M059J (cell line): ENCODE measurements around the gene PRKCD. TPM values are rescaled to one million over a fixed set of nuclear protein-coding genes. Genes with fewer than 3 reads are reported as not detected.
"Not testable (repeated sequence)": the region's sequence is repeated elsewhere in the genome, so short reads cannot be mapped to it uniquely, and the experiment has no call there.

Experiments used
- DNase-seq: peaks from one replicate; pipeline ENCODE4 v3.0.0-alpha.2; 2012; ENCODE audit warnings: low read depth
- total RNA-seq: library from RNA; depleted of rRNA; stranded (reverse); fragments of >200 nt; shearing (Covaris generic); gene quantifications from 2 replicates; pipeline ENCODE4 v1.2.3, GENCODE V29; 2014

The PRKCD gene
- total RNA-seq, 1 experiment from 2014 or later, result 1.5 TPM

- DNase-seq, result no peak
These were observed 20.8 kb upstream of the PRKCD start for GRCh38 chr3:53139906-53140846.

DNA sequence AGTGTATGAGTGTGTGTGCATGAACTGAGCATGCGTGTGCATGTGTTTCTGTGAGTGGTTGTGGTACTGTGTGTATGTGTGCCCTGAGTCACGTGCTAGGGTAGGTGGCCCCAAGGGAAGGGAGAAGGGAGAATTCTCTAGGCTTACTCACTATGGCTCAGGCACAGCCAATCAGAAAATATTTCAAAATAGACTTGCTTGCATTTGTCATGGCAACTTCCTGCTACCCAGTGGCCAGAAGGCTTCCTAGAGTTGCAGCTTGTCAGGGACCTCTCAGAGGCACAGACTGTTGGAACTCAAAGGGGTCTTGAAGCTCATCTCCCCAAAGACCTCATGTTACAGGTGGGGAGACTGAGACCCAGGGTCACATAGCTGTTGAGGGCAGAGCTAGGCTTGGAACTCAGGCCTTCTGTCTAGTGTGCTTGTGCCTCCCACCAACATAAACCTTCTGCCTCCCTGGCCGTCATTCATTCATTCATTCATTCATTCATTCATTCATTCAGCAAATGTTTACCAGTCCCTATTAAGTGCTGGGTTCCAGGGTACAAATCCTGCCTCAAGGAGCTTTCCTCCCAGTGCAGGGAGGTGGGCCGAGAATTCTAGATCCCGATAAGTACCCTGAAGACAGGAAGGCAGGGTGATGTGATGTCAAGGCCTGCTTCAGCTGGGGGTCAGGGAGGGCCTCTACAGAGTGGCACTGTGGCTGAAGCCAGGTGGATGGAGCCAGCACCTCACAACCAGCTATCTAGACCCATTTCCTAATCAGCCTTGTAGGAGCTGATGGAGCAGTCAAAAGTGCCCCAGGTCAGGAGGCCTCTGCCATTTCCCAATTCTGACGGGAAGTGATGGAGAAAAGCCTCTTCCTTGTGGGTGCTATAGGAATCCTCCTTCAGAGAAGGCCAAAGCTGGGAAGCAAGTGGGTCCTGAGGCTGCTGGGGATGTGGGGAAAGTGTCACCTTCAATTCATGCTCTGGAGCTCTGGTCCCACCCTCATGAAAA is 19.9 kb upstream of the PRKCD start:
- peak; percentile 64 for DNase-seq

- DNase-seq, result no peak
These were observed 18.0 kb upstream of the PRKCD start for GRCh38 chr3:53142986-53143385.

GRCh38 chr3:53144446-53144845 is 16.6 kb upstream of the PRKCD start:
- no peak for DNase-seq

DNA sequence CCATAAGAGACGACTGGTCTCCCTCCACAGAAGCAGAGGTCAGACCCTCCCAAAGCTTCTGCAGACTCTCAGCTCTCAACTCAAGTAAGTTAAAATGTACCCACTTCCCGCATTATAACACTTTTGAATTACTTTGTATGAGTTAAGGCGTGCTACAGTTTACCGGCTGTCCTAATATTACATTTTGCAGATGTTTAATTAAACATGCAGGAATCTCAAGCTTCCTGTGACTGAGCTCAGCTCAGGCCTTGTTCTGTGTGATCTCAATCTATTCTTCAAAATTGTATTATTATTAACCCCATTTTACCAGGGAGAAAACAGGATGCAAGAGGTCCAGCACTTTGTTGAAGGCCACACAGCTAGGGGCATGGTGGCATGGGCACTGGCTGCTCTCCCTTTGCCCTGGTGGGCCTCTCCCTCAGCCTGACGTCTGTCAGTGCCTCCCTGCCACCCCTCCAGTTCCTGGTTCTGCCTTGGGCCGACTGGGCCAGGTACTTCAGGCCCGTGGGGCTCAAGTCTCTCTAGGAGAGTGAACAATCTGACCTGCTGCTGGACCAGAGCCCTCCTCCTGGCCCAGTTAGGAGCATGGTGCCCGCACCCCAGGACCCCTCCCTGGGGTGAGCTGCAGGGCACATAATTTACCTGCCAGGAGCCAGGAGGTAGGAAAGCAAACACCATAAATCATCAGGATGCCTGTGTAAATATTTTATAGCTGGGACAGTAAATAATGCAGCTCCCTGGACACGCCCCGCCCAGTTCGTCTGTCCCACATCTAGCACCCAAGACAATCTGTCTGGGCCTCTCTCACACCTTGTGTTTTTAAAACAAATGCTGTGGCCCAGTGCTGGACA is 15.9 kb upstream of the PRKCD start:
- DNase-seq, result no peak

GRCh38 chr3:53145713-53146080 is 15.3 kb upstream of the PRKCD start:
- DNase-seq, result no peak

DNA sequence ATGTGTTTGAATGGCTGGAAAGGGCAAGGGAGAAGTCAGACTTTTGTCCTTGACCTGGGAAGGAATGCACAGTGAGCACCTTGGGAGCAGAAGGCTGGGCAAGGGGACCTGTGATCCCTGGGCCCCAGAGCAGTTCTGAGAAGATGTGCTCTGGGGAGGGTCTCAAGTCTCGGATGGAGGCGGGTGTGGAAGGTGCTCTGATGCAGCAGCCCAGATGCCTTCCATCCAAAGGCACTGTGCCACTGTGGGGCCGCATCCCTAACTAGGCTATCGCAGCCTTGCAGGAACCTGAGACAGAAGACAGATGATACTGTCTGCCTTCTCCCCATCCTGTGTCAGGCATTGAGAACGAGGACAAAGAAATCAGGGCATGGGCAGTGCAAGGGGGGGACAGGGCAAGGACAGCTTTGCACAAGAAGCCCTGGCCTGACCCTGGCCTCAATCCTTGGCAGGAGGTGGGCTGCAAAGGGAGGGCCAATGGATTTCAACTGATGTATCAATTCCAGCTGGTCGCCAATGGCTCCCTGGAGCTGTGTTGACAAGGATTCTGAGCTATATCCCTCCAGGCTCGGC is 14.6 kb upstream of the PRKCD start:
- no peak for DNase-seq

- no peak for DNase-seq
These were observed 13.7 kb upstream of the PRKCD start for GRCh38 chr3:53147151-53147902.

DNA sequence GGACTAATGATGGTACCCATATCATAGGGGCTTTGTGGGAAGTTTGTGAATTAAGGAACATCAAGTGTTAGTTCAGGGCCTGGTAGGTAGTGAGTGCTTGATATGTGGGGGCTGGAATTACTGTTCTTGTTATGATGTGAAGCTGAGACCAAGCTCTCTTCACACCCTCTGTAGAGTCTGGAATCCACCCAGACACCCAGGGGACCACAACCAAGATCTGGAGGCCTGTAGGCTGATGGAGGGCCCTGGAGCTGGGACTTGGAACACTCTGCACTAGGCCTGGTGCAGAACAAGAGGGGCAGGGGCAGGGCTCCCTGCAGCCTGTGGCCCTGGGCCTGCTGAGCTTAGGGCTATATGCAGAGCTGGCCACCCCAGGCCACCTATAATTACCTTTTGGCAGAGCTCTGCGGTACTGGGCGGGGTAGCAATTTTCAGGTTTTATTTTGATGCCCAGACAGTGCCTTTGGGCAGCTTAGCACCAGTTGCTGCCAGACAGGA is 13.1 kb upstream of the PRKCD start:
- no peak for DNase-seq

DNA sequence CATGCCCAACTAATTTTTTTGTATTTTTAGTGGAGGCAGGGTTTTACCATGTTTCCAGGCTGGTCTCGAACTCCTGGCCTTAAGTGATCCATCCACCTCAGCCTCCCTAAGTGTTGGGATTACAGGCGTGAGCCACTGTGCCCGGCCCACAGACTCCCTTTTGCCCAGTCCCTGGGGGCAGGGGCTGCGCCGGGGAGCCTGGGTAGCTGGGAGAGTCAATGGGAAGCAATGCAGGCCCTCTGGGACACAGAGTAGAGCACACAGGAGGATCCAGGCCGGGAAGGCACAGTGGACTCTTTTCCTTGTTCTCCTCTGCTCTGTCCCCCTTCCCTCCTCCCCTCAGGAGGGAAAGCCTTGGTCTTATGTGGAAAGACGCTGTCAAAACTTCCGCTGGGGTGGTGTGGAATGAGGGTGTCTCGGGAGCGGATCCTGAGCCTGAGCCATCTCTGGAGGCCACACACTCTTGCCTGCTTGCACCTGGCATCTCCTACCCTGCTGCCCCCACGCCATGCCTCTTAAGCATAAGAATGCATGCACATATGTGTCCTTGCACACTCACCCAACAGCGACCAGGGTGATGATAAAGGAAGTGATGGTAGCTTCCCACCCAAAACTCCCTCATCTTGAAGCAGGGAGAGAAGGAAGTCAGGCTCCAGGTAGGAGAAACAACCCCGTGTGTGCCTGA is 11.9 kb upstream of the PRKCD start:
- DNase-seq, result no peak

- DNase-seq, result no peak
These were observed 11.3 kb upstream of the PRKCD start for GRCh38 chr3:53149699-53150098.

DNA sequence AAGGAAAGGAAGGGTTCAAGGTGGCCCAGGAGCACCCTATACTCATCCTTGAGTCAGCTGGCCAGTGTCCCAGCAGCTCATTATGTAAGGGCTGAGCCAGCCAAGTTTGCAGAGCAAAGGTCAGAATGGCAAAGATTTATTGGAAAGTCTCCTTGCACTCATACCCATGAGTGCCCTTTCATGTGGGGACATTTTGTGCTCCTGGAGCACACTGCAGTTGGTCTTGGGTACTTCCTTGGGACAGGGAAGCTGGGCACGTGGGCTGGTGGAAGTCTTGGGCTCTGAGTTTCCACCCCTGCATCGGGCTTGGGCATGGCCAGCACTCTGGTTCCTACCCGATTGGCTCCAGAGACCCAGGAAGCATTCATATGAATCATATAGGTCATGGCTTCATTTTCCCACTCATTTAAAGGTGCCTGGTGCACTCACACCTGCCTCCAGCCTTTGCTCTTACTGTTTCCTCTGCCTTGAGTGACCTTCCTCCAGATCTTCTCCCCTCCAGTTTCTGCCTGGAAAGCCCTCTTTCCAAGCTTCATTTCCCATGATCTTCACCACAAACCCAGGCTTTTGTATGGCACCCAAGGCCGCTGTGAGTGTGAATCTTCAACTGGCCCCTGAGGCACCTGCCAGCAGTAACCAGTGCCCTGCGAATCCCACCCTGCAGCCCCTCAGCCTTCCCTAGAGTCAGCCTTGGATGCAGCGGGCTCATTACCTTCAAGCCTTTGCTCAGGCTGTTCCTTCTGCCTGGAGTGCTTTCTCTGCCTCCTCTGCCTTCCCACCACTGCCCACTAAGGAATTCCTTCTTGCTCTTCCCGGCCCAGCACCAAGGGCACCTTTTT is 10.5 kb upstream of the PRKCD start:
- DNase-seq, result peak; percentile 82

DNA sequence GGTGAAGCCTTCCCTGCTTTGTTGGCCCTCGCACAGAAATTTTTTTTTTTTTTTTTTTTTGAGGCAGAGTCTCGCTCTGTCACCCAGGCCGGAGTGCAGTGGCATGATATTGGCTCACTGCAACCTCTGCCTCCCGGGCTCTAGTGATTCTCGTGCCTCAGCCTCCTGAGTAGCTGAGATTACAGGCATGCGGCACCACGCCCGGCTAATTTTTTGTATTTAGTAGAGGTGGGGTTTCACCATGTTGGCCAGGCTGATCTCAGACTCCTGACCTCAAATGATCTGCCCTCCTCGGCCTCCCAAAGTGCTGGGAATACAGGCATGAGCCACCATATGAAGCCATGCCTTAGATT is 9.9 kb upstream of the PRKCD start:
- not testable (repeated sequence) for DNase-seq

DNA sequence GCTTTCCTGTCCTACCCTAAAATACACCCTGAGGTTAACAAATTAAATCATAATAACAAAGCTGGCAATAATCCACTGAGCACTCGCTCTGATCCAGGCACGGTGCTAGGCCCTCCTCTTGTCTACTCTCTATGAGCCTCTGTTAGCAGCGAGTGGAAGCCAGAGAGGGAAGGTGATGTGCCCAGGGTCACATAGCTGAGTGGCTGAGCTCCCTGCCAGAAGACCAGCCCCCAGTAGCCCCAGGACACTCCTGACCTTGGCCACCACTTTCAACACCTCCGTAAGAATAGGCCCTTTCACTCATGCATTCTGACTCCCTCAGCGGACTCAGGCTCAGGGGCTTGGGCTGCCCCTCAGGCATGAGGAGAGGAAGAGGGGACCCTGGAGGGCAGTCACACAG is 9.5 kb upstream of the PRKCD start:
- DNase-seq, result no peak

DNA sequence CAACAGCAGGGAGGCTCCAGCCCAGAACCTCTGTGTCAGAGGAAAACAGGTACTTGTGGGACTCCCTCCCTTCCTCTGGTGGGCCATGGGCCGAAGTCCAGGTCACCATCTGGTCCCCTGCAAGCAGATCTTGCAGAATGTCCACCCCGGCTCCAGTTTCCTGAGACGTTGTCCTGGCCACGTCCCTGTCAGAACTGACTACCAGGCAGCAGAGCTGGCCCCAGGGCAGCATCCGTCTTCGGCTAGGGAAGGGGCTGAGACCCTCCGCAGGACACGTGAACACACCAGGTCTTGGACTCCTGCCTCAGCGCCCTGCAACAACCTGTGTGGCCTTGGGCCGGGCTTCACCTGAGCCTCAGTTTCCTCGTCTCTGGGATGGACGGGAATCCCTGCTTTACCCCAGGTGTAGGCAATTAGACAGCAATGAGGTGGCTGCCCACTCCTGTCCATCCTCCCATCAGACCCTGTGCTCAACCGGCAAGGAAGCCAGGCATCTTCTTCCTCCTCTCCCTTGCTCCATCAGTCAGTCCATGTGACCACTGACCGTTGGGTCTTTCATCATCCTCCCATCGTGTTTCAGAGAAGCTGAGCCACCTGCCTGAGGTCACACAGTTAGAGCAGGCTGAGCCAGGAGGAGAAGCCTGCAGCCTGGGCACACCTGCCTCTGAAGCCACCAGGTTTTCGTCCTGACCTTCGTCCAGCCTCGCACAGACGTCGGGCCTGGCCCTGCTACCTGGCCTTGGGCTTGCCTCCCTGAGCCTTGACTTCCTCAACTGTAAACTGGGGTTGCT is 8.9 kb upstream of the PRKCD start:
- no peak for DNase-seq

DNA sequence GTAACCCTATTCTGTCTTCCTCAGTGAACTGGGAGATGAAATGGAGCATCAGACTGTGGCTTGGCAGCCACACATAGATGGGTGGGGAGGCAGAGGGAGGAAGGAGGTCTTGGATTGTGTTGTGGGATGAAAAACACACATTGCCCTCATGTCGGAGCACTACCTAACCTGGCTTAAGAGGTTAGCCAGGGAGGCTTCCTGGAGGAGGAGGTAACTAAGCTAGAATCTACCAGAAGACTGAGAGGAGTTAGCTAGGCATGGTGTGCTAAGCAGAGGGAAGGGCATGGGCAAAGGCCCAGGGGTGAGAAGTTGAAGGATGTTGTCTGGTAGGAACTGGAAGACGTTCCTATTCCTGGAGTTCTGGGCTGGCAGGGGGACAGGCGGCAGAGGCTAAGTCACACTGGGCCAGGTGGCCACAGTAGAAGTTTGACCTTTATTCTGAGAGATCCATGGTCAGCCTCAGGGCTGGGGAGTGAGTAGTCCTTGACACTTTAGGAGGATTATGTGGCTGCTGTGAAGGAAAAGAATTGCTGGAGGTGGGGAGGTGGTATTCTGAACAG is 7.7 kb upstream of the PRKCD start:
- DNase-seq, result no peak

GRCh38 chr3:53153980-53154379 is 7.0 kb upstream of the PRKCD start:
- no peak for DNase-seq

DNA sequence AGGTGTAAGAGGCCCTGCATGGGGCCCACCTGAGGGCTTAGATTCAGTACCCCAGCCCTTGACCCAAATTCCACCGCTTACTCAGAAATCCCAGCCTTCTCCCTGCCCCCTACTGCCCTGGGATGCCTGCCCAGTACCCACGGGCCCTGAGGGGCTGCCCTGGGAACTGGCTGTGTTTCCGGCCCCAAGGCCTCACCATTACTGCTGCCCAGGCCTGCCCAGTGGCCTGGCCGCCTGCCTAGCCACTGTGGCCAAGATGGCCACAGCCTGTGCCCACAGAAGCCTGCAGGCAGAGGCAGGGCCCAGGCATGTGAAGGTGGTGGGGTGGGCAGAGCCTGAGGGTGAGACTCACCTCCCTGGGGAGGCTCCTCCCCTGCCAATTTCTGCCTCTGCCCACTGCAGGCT is 6.1 kb upstream of the PRKCD start:
- peak; percentile 85 for DNase-seq
